Osteocyte (in vitro differentiated cells): ENCODE data around the gene APC2. TPM values are rescaled to one million over a fixed set of nuclear protein-coding genes. Genes with fewer than 3 reads are reported as not detected.

Source experiments
- DNase-seq: peaks from one replicate; pipeline ENCODE4 v3.0.0; 2021; ENCODE audit warnings: mixed read lengths; ENCODE audit not compliant: unreplicated experiment; ENCODE audit errors: extremely low spot score
- H3K27ac Mint-ChIP-seq: one replicate; pipeline ENCODE4 v1.8.0; 2021; ENCODE audit warnings: mild to moderate bottlenecking, mixed read lengths; ENCODE audit not compliant: unreplicated experiment
- H3K27me3 Mint-ChIP-seq: one replicate; pipeline ENCODE4 v1.8.0; 2021; ENCODE audit warnings: mixed read lengths; ENCODE audit not compliant: unreplicated experiment
- H3K36me3 Mint-ChIP-seq: one replicate; pipeline ENCODE4 v1.8.0; 2021; ENCODE audit warnings: mixed read lengths; ENCODE audit not compliant: unreplicated experiment
- H3K4me1 Mint-ChIP-seq: one replicate; pipeline ENCODE4 v1.8.0; 2021; ENCODE audit warnings: mixed read lengths; ENCODE audit not compliant: unreplicated experiment
- H3K4me3 Mint-ChIP-seq: one replicate; pipeline ENCODE4 v1.8.0; 2021; ENCODE audit warnings: mild to moderate bottlenecking, moderate library complexity, mixed read lengths; ENCODE audit not compliant: unreplicated experiment
- H3K9me3 Mint-ChIP-seq: one replicate; pipeline ENCODE4 v1.8.0; 2021; ENCODE audit warnings: mixed read lengths; ENCODE audit not compliant: unreplicated experiment
- CTCF ChIP-seq: fragments of 200-600 bp; sonication (generic); IDR thresholded peaks from 2 replicates; pipeline ENCODE4 v1.5.0; 2021; ENCODE audit warnings: antibody characterized with exemption, mild to moderate bottlenecking, moderate library complexity
- total RNA-seq: library from RNA; stranded (reverse); gene quantifications from 2 replicates; pipeline ENCODE4 v1.2.1, GENCODE V29; 2021

Gene APC2
- total RNA-seq, 1 donor from 2014 or later, result 1.2 TPM

- peaks cover under 1% of the 10 kb centered on the region for H3K36me3 Mint-ChIP-seq
- H3K4me3 Mint-ChIP-seq, result no peak overlapping the region
- no peak for TF ChIP-seq CTCF
- no peaks in the 10 kb centered on the region for H3K9me3 Mint-ChIP-seq
- H3K27ac Mint-ChIP-seq, result no peak overlapping the region
- peak; percentile 81 for DNase-seq
- peaks cover 12% of the 10 kb centered on the region for H3K4me1 Mint-ChIP-seq
- no peaks in the 10 kb centered on the region for H3K27me3 Mint-ChIP-seq
Observed at GRCh38 chr19:1482361-1483130, 32.6 kb downstream of the APC2 start.

GRCh38 chr19:1483131-1483978 is 33.4 kb downstream of the APC2 start:
- Mint-ChIP-seq H3K27ac (no peak overlapping the region), H3K36me3 (no peaks in the 10 kb centered on the region), H3K4me1 (peaks cover 5% of the 10 kb centered on the region), H3K4me3 (no peak overlapping the region), H3K9me3 (no peaks in the 10 kb centered on the region), H3K27me3 (no peaks in the 10 kb centered on the region)
- no peak for DNase-seq
- no peak for TF ChIP-seq CTCF

- Mint-ChIP-seq H3K27me3 (no peaks in the 10 kb centered on the region), H3K36me3 (no peaks in the 10 kb centered on the region), H3K4me3 (no peak overlapping the region), H3K9me3 (no peaks in the 10 kb centered on the region), H3K27ac (no peak overlapping the region), H3K4me1 (peaks cover 3% of the 10 kb centered on the region)
- TF ChIP-seq CTCF, result no peak
- no peak for DNase-seq
Observed at GRCh38 chr19:1483979-1484428, 34.1 kb downstream of the APC2 start.

- Mint-ChIP-seq H3K4me3 (no peak overlapping the region), H3K36me3 (no peaks in the 10 kb centered on the region), H3K4me1 (peaks cover 9% of the 10 kb centered on the region), H3K9me3 (no peaks in the 10 kb centered on the region), H3K27ac (no peak overlapping the region), H3K27me3 (peaks cover 2% of the 10 kb centered on the region)
- peak; percentile 84 for DNase-seq
- TF ChIP-seq CTCF, result no peak
Observed at GRCh38 chr19:1486720-1487575, 37.0 kb downstream of the APC2 start.
